ENCODE results near the gene TMPRSS11E. TPM values are rescaled to one million over a fixed set of nuclear protein-coding genes. Genes with fewer than 3 reads are reported as not detected.

TMPRSS11E gene
- total RNA-seq, 1 donor from 2014 or later: not detected

DNA sequence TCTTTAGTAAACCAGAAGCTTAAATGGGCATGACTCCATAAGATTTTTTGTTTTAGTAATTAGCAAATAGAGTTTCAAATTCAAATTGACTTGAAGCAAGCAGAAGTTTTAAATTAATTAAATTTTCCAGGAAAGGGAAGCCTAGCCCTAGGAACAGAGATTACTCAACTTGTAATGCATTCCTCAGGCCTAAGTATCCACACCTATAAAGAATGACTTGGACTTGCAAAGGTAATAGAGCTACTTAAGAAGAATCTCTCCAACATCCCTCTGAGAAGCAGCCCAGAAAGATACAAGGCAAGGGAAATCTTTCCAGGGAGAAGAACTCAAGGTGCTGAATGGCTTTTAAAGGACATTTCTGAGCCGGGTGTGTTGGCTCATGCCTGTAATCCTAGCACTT, 16.9 kb upstream of the TMPRSS11E start:
- intact Hi-C loops (cut with micrococcal nuclease): no loop called here
- Mint-ChIP-seq H3K9me3 (no peaks in the 10 kb centered on the region), H3K27me3 (ENCODE audit: low read depth) (peaks cover 2% of the 10 kb centered on the region), H3K27ac (no peak overlapping the region), H3K4me3 (ENCODE audit: low read depth) (no peak overlapping the region), H3K36me3 (ENCODE audit: low read depth) (no peaks in the 10 kb centered on the region), H3K4me1 (ENCODE audit: low read depth) (peaks cover 9% of the 10 kb centered on the region)
- DNase-seq (ENCODE audit: low spot score): no peak

DNA sequence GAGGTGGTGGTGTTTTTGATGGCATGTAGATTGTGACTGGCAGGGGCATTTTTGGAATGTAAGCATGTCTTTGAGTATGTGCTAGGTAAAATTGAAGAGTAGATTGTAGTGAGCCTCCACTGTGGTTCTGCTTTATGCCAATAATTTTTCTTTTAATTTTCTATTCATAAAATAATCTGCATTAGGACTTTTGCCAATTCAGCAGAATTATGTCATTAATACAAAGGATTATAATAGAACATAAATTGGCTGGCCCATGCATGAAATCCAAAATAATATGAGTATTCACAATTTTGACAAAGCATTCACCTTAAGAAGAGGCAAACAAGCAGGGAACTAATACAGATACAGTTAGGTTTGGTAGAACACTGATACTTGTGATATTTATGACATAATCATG, 14.9 kb upstream of the TMPRSS11E start:
- H3K36me3 Mint-ChIP-seq (ENCODE audit: low read depth): no peaks in the 10 kb centered on the region
- peaks cover 2% of the 10 kb centered on the region for H3K27me3 Mint-ChIP-seq (ENCODE audit: low read depth)
- no peak overlapping the region for H3K4me3 Mint-ChIP-seq (ENCODE audit: low read depth)
- intact Hi-C loops (cut with micrococcal nuclease): no loop called here
- peaks cover 18% of the 10 kb centered on the region for H3K4me1 Mint-ChIP-seq (ENCODE audit: low read depth)
- no peak overlapping the region for H3K27ac Mint-ChIP-seq
- no peaks in the 10 kb centered on the region for H3K9me3 Mint-ChIP-seq
- no peak for DNase-seq (ENCODE audit: low spot score)

DNA sequence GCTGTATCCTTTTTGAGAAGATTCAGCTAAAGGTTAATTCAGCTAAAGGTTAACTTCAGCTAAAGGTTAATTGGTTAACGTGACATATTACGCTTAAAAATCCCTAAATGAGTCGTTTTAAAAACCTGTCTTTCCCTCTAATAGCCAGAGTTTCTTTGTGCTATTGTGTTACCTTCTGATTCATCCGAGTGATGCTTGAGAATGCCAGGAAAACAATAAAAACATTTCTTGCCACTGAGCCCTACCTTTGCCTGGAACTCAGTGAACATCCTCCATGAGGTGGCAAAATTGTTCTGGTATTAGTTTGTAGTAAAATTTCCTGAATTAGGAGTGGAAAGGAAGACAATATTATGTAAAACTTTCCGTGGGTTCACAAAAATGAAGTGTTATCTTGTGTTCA, 13.7 kb upstream of the TMPRSS11E start:
- no peak for DNase-seq (ENCODE audit: low spot score)
- Mint-ChIP-seq H3K4me3 (ENCODE audit: low read depth) (no peak overlapping the region), H3K9me3 (no peaks in the 10 kb centered on the region), H3K36me3 (ENCODE audit: low read depth) (no peaks in the 10 kb centered on the region), H3K4me1 (ENCODE audit: low read depth) (peaks cover 22% of the 10 kb centered on the region), H3K27me3 (ENCODE audit: low read depth) (peaks cover 2% of the 10 kb centered on the region), H3K27ac (no peak overlapping the region)
- intact Hi-C loops (cut with micrococcal nuclease): no loop called here

DNA sequence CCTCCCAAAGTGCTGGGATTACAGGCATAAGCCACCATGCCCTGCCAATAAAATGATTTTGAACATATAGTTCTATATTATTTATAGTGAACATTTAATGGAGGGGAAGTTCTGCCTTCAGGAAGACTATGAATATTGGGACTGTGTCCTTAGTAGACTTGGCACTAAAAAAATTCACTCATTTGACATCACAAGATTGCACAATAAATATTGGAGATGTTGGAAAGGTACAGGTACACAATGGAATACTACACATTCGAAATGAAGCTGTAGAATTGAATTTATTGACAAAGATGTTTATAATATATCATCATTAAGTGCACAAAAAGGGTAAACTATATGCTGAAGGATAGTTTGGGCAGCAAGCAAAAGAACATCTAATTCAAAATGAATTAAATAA, 13.0 kb upstream of the TMPRSS11E start:
- H3K4me1 Mint-ChIP-seq (ENCODE audit: low read depth): peaks cover 25% of the 10 kb centered on the region
- peaks cover 2% of the 10 kb centered on the region for H3K36me3 Mint-ChIP-seq (ENCODE audit: low read depth)
- DNase-seq (ENCODE audit: low spot score): no peak
- H3K27ac Mint-ChIP-seq: no peak overlapping the region
- intact Hi-C loops (cut with micrococcal nuclease): no loop called here
- peaks cover 2% of the 10 kb centered on the region for H3K27me3 Mint-ChIP-seq (ENCODE audit: low read depth)
- no peak overlapping the region for H3K4me3 Mint-ChIP-seq (ENCODE audit: low read depth)
- H3K9me3 Mint-ChIP-seq: no peaks in the 10 kb centered on the region

DNA sequence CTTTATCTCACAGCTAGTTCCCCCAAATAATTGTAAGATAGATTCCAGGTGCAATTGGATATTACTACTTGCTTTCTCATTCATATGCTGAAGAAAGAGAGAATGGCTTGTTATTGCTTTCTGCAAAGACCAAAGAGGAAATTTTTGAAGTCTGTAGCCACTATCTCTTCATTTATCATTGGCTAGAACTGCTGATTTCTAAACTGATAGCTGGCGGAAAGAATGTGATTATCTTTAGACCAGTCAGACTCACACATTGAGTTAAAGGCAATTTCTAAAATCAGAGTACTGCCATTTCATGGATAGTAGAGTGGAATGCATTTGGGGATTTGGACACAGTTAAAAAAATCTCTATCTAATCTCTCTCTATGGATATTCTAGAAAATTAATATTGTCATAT, 12.4 kb upstream of the TMPRSS11E start:
- peaks cover 27% of the 10 kb centered on the region for H3K4me1 Mint-ChIP-seq (ENCODE audit: low read depth)
- DNase-seq (ENCODE audit: low spot score): no peak
- intact Hi-C loops (cut with micrococcal nuclease): no loop called here
- H3K27ac Mint-ChIP-seq: no peak overlapping the region
- H3K27me3 Mint-ChIP-seq (ENCODE audit: low read depth): peaks cover 2% of the 10 kb centered on the region
- peaks cover 3% of the 10 kb centered on the region for H3K36me3 Mint-ChIP-seq (ENCODE audit: low read depth)
- H3K4me3 Mint-ChIP-seq (ENCODE audit: low read depth): no peak overlapping the region
- H3K9me3 Mint-ChIP-seq: no peaks in the 10 kb centered on the region

DNA sequence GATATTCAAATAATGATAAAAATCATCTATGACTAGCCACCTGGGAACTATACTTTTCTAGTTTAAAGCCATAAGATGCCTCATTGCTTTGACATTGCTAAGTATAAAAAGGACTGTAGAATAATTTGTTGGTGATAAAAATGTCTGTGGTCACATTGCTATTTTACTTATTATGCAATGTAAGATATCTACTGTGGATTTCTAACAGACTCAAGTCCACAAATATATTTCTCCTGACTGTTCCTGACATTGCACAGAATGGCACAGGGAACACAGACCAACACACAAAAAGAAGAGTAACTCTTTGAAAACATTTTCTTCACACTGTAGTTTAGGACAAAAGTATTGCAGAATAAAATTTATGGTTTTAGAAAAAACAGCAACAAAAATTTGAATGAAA, 2.2 kb upstream of the TMPRSS11E start:
- no peak for DNase-seq (ENCODE audit: low spot score)
- Mint-ChIP-seq H3K4me1 (ENCODE audit: low read depth) (peaks cover 36% of the 10 kb centered on the region), H3K36me3 (ENCODE audit: low read depth) (no peaks in the 10 kb centered on the region), H3K9me3 (no peaks in the 10 kb centered on the region), H3K4me3 (ENCODE audit: low read depth) (no peak overlapping the region), H3K27ac (no peak overlapping the region), H3K27me3 (ENCODE audit: low read depth) (peaks cover 2% of the 10 kb centered on the region)
- intact Hi-C loops (cut with micrococcal nuclease): no loop called here

DNA sequence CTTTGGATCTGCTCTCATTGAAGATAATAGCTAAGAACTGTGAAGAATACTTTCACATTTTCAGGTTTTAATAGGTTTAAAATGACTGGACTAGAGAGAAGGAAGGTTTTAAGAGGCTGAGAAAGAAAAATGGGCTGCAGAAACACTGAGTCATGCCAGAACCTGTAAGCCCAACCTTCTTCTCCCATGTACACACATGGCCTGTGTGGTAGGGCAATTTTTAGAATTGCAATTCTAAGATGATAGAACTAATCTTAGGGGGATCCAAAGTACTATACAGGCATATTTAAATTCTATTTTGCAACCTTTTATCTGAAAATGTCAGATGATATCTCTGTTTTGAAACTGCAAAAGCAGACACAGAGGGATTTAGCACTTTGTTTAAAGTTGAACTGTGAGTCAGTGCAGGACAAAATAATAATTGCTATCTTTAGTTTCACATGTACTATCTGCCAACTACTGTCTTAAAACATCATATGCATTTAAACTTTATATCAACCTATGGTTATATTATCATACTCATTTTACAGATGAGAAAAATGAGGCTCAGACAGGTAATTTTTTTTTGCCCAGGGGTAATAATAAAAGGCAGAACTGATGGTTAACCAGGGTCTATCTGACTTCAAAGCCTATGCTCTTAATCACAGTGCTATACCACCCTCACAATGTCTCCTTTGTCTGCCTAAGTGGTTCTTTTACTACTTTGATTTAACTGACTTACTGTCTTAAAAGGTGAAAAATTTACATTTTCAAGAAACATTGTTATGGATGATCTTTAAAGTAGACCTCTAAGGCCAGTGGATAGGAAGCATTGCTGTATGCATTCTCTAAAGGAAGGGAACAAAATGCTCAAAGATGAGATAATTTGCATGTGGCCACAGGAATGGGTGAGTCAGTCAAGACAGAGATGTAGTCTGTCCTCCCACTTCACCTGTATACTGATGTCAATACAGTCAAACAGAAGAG, 4.3 kb downstream of the TMPRSS11E start:
- peaks cover 10% of the 10 kb centered on the region for H3K27me3 Mint-ChIP-seq (ENCODE audit: low read depth)
- no peak overlapping the region for H3K4me3 Mint-ChIP-seq (ENCODE audit: low read depth)
- intact Hi-C loops (cut with micrococcal nuclease): loop anchor here (10.0 kb wide), 1 partner anchor 207 kb away; the partner anchor contains the start of gene TMPRSS11B
- no peaks in the 10 kb centered on the region for H3K9me3 Mint-ChIP-seq
- H3K36me3 Mint-ChIP-seq (ENCODE audit: low read depth): no peaks in the 10 kb centered on the region
- peak overlapping the region; percentile 9 for H3K27ac Mint-ChIP-seq
- peaks cover 29% of the 10 kb centered on the region for H3K4me1 Mint-ChIP-seq (ENCODE audit: low read depth)
- DNase-seq (ENCODE audit: low spot score): no peak

DNA sequence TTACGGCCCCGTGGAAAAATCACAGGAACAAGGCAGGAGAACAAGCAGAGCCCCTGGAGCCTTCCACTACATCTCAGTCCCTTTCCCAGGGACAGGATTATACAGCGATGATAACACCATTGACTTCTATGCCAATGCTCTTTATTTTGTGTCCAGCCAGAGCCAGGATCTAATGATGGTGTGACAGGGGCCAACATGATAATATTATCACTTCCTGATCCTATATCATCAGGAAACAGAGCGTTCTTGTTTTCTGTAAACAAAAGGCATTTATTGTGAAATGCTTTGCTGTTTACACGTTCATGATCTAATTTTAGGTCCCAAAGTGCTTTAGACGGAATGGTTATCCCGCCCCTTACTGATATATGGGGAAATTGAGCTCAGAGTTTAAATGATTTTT, 12.8 kb downstream of the TMPRSS11E start:
- H3K4me1 Mint-ChIP-seq (ENCODE audit: low read depth): no peaks in the 10 kb centered on the region
- H3K4me3 Mint-ChIP-seq (ENCODE audit: low read depth): no peak overlapping the region
- H3K27me3 Mint-ChIP-seq (ENCODE audit: low read depth): peaks cover 11% of the 10 kb centered on the region
- intact Hi-C loops (cut with micrococcal nuclease): no loop called here
- no peak for DNase-seq (ENCODE audit: low spot score)
- H3K9me3 Mint-ChIP-seq: no peaks in the 10 kb centered on the region
- no peaks in the 10 kb centered on the region for H3K36me3 Mint-ChIP-seq (ENCODE audit: low read depth)
- no peak overlapping the region for H3K27ac Mint-ChIP-seq

DNA sequence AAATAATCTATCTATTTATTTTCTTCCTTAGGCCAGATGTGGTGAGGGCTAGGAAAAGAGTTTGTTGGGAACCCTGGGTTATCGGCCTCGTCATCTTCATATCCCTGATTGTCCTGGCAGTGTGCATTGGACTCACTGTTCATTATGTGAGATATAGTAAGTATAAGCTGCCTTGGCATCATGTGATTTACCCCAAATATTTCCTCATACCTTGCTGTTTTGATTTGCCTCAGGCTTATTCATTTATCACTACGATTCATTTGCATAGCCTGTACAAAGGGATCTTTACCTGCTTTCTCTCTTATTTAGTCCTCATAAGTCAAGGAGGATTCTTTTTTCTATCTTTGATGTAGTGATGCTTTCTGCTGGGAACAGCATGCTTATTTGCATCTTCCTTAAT, 14.5 kb downstream of the TMPRSS11E start:
- Mint-ChIP-seq H3K4me1 (ENCODE audit: low read depth) (peaks cover 4% of the 10 kb centered on the region), H3K9me3 (no peaks in the 10 kb centered on the region), H3K27me3 (ENCODE audit: low read depth) (peaks cover 5% of the 10 kb centered on the region), H3K27ac (no peak overlapping the region), H3K36me3 (ENCODE audit: low read depth) (no peaks in the 10 kb centered on the region), H3K4me3 (ENCODE audit: low read depth) (no peak overlapping the region)
- intact Hi-C loops (cut with micrococcal nuclease): no loop called here
- DNase-seq (ENCODE audit: low spot score): no peak

DNA sequence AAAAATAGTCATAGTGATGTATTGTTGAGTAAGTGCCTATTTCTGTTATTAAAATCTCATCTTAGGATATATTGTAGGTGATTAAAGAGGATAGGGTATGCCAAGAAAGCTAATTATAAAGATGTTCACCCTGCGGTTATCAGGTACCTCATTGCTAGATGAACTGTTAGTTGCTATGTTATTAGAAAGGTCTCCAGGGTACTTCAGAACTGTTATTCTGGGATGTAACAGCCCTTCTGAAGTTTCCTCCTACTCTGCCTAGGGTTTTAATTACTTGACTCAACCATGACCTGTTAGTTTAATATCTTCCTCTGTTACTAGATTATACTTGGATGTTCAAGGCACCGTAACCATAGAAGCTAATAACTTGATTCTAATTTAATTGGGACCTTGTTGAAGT, 15.4 kb downstream of the TMPRSS11E start:
- no peaks in the 10 kb centered on the region for H3K36me3 Mint-ChIP-seq (ENCODE audit: low read depth)
- no peaks in the 10 kb centered on the region for H3K9me3 Mint-ChIP-seq
- no peak for DNase-seq (ENCODE audit: low spot score)
- intact Hi-C loops (cut with micrococcal nuclease): no loop called here
- peaks cover 3% of the 10 kb centered on the region for H3K27me3 Mint-ChIP-seq (ENCODE audit: low read depth)
- H3K4me3 Mint-ChIP-seq (ENCODE audit: low read depth): no peak overlapping the region
- H3K27ac Mint-ChIP-seq: no peak overlapping the region
- H3K4me1 Mint-ChIP-seq (ENCODE audit: low read depth): peaks cover 4% of the 10 kb centered on the region

DNA sequence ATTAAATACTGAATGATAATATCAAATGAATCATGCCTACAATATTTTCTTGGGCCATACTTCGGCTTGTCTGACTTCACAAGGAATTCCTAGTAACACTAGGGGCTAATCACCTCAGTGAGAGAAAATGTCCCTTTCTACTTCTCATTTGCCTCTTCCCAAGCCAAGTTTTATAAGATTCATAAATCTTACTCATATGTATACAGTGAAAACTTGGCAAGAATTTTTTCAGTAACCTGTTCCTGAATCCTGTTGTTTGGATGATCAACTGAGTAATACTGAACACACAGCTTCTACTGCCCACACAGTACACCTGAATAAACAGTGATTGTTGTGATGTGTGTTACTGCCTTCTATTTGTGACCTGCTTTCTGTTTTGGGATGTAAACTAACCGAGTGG, 16.5 kb downstream of the TMPRSS11E start:
- intact Hi-C loops (cut with micrococcal nuclease): no loop called here
- no peaks in the 10 kb centered on the region for H3K36me3 Mint-ChIP-seq (ENCODE audit: low read depth)
- DNase-seq (ENCODE audit: low spot score): no peak
- no peak overlapping the region for H3K27ac Mint-ChIP-seq
- H3K4me1 Mint-ChIP-seq (ENCODE audit: low read depth): peaks cover 4% of the 10 kb centered on the region
- H3K9me3 Mint-ChIP-seq: no peaks in the 10 kb centered on the region
- H3K4me3 Mint-ChIP-seq (ENCODE audit: low read depth): no peak overlapping the region
- H3K27me3 Mint-ChIP-seq (ENCODE audit: low read depth): peaks cover 3% of the 10 kb centered on the region

DNA sequence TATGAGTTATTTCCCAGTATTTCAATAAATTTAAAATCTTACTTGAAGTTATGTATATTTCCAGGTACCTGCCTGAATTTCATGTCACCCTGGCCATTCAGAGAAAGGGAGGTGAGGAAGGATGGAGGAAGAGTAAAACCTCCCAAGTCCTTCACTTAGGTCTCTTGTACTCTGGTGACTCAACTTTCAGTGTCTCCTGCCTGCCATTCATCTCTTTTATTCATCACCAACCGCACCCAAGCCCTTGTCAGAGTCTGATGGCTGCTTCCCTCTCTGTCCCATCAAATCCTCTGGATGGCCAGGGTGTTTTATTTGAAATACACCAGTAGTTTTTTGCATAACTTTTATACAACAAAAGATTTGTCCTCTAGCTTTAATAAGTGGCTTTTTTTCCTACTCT, 17.8 kb downstream of the TMPRSS11E start:
- no peak for DNase-seq (ENCODE audit: low spot score)

DNA sequence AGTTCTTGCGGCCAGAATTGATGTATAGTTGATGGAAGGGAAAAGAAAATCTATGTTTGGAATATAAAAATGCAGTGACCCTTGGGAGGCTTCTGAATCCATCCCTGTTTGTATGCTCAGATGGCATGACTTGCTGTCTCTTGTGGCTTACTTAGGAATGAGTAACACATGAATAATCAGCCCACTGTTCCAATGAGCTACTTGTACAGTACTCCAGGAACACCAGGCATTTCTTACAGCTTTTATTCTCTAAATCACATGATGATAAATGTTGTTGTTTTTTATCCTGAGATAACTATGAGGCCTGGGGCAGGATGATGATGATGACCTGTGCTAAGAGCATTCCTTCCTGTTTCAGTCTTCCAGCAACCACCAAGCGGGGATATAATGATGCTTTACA, 18.9 kb downstream of the TMPRSS11E start:
- Mint-ChIP-seq H3K4me3 (ENCODE audit: low read depth) (no peak overlapping the region), H3K4me1 (ENCODE audit: low read depth) (peaks cover 11% of the 10 kb centered on the region), H3K27ac (no peak overlapping the region), H3K9me3 (peaks cover 3% of the 10 kb centered on the region), H3K36me3 (ENCODE audit: low read depth) (no peaks in the 10 kb centered on the region), H3K27me3 (ENCODE audit: low read depth) (no peaks in the 10 kb centered on the region)
- intact Hi-C loops (cut with micrococcal nuclease): no loop called here
- DNase-seq (ENCODE audit: low spot score): no peak

More for the DNA sequence above, 17.8 kb downstream of the TMPRSS11E start:
- intact Hi-C loops (cut with micrococcal nuclease): no loop called here
- H3K4me3 Mint-ChIP-seq (ENCODE audit: low read depth): no peak overlapping the region
- no peaks in the 10 kb centered on the region for H3K27me3 Mint-ChIP-seq (ENCODE audit: low read depth)
- no peak overlapping the region for H3K27ac Mint-ChIP-seq
- peaks cover 3% of the 10 kb centered on the region for H3K9me3 Mint-ChIP-seq
- peaks cover 10% of the 10 kb centered on the region for H3K4me1 Mint-ChIP-seq (ENCODE audit: low read depth)
- H3K36me3 Mint-ChIP-seq (ENCODE audit: low read depth): no peaks in the 10 kb centered on the region
